Stomach smooth muscle (tissue), 2 donors: ENCODE results near the gene FYN.
A peak's percentile ranks its signal among the peaks of the same experiment; 100 is the strongest.

Experiments
- H3K27ac ChIP-seq: one replicate; pipeline ENCODE4 v1.7.0; 2013; ENCODE audit warnings: mild to moderate bottlenecking, low read length, inconsistent platforms
- H3K27me3 ChIP-seq, 2 donors: one replicate each; pipeline ENCODE4 v1.7.0; 2013; ENCODE audit warnings: low read length in 2 of 2; ENCODE audit not compliant: insufficient read depth in 2 of 2, control insufficient read depth in 1 of 2
- H3K36me3 ChIP-seq, 2 donors: one replicate each; pipeline ENCODE4 v1.7.0; 2013; ENCODE audit warnings: low read length in 2 of 2; ENCODE audit not compliant: control insufficient read depth in 2 of 2, insufficient read depth in 2 of 2
- H3K4me1 ChIP-seq: one replicate; pipeline ENCODE4 v1.7.0; 2013; ENCODE audit warnings: low read length; ENCODE audit not compliant: control insufficient read depth, insufficient read depth
- H3K4me3 ChIP-seq, 2 donors: one replicate each; pipeline ENCODE4 v1.7.0; 2013; ENCODE audit warnings: low read length in 2 of 2
- H3K9ac ChIP-seq, 2 donors: one replicate each; pipeline ENCODE4 v1.7.0; 2013; ENCODE audit warnings: low read length in 2 of 2, mild to moderate bottlenecking in 1 of 2
- H3K9me3 ChIP-seq, 2 donors: one replicate each; pipeline ENCODE4 v1.7.0; 2013; ENCODE audit warnings: low read length in 2 of 2; ENCODE audit not compliant: control insufficient read depth in 2 of 2
- donor health status: healthy.
- donor health status: Pancreatic carcinoma.

Gene FYN

GRCh38 chr6:111776236-111777221, 96.7 kb downstream of the FYN start:
- no peak overlapping the region for H3K9ac ChIP-seq
- H3K36me3 ChIP-seq, result no peaks in the 10 kb centered on the region
- H3K27ac ChIP-seq, result peak overlapping the region; percentile 3
- H3K9me3 ChIP-seq, result no peaks in the 10 kb centered on the region
- peaks cover 17% of the 10 kb centered on the region for H3K4me1 ChIP-seq
- H3K4me3 ChIP-seq, result no peak overlapping the region
- H3K27me3 ChIP-seq, result no peaks in the 10 kb centered on the region

- Histone ChIP-seq H3K4me3 (no peak overlapping the region), H3K27ac (no peak overlapping the region), H3K9me3 (no peaks in the 10 kb centered on the region), H3K4me1 (peaks cover 17% of the 10 kb centered on the region), H3K27me3 (no peaks in the 10 kb centered on the region), H3K36me3 (no peaks in the 10 kb centered on the region), H3K9ac (no peak overlapping the region)
Observed at GRCh38 chr6:111775145-111775922, 97.9 kb downstream of the FYN start.

- Histone ChIP-seq H3K27me3 (no peaks in the 10 kb centered on the region), H3K27ac (no peak overlapping the region), H3K9me3 (no peaks in the 10 kb centered on the region), H3K4me1 (peaks cover 17% of the 10 kb centered on the region), H3K4me3 (no peak overlapping the region), H3K9ac (no peak overlapping the region), H3K36me3 (no peaks in the 10 kb centered on the region)
Observed at GRCh38 chr6:111774346-111774703, 98.9 kb downstream of the FYN start.

- Histone ChIP-seq H3K36me3 (no peaks in the 10 kb centered on the region), H3K27me3 (no peaks in the 10 kb centered on the region), H3K9ac (no peak overlapping the region), H3K4me1 (peaks cover 17% of the 10 kb centered on the region), H3K9me3 (no peaks in the 10 kb centered on the region), H3K4me3 (no peak overlapping the region), H3K27ac (no peak overlapping the region)
Observed at GRCh38 chr6:111773501-111774345, 99.5 kb downstream of the FYN start.

- no peaks in the 10 kb centered on the region for H3K27me3 ChIP-seq
- peaks cover 11% of the 10 kb centered on the region for H3K4me1 ChIP-seq
- H3K36me3 ChIP-seq, result no peaks in the 10 kb centered on the region
- H3K9me3 ChIP-seq, result no peaks in the 10 kb centered on the region
- no peak overlapping the region for H3K9ac ChIP-seq
- H3K4me3 ChIP-seq, result no peak overlapping the region
- H3K27ac ChIP-seq, result no peak overlapping the region
Observed at GRCh38 chr6:111772381-111772780, 100.9 kb downstream of the FYN start.

GRCh38 chr6:111771629-111772028, 101.6 kb downstream of the FYN start:
- Histone ChIP-seq H3K27me3 (no peaks in the 10 kb centered on the region), H3K9ac (no peak overlapping the region), H3K27ac (no peak overlapping the region), H3K4me3 (no peak overlapping the region), H3K9me3 (no peaks in the 10 kb centered on the region), H3K4me1 (peaks cover 11% of the 10 kb centered on the region), H3K36me3 (no peaks in the 10 kb centered on the region)

GRCh38 chr6:111771094-111771432, 102.2 kb downstream of the FYN start:
- H3K9ac ChIP-seq, result no peak overlapping the region
- H3K27me3 ChIP-seq, result no peaks in the 10 kb centered on the region
- no peaks in the 10 kb centered on the region for H3K36me3 ChIP-seq
- no peaks in the 10 kb centered on the region for H3K9me3 ChIP-seq
- peaks cover 11% of the 10 kb centered on the region for H3K4me1 ChIP-seq
- H3K4me3 ChIP-seq, result no peak overlapping the region
- no peak overlapping the region for H3K27ac ChIP-seq

GRCh38 chr6:111770263-111771093, 102.8 kb downstream of the FYN start:
- Histone ChIP-seq H3K27me3 (no peaks in the 10 kb centered on the region), H3K4me3 (no peak overlapping the region), H3K9me3 (no peaks in the 10 kb centered on the region), H3K9ac (no peak overlapping the region), H3K27ac (no peak overlapping the region), H3K36me3 (no peaks in the 10 kb centered on the region), H3K4me1 (peaks cover 8% of the 10 kb centered on the region)

- H3K9me3 ChIP-seq, result no peaks in the 10 kb centered on the region
- no peaks in the 10 kb centered on the region for H3K27me3 ChIP-seq
- peaks cover 8% of the 10 kb centered on the region for H3K4me1 ChIP-seq
- H3K36me3 ChIP-seq, result peaks cover 0 to 3% of the 10 kb centered on the region in 2 donors
- no peak overlapping the region for H3K27ac ChIP-seq
- no peak overlapping the region for H3K4me3 ChIP-seq
- no peak overlapping the region for H3K9ac ChIP-seq
Observed at GRCh38 chr6:111769365-111770152, 103.7 kb downstream of the FYN start.
